Liver (tissue), 9 donors: ENCODE results near the gene LENG9. TPM values are rescaled to one million over a fixed set of nuclear protein-coding genes. Genes with fewer than 3 reads are reported as not detected.

ENCODE experiments used
- DNase-seq: peaks from one replicate; pipeline ENCODE4 v3.0.0-alpha.2; 2017; ENCODE audit warnings: low spot score
- H3K27ac ChIP-seq, 2 donors: one replicate each; pipeline ENCODE4 v1.7.0; 2013; ENCODE audit warnings: inconsistent platforms in 2 of 2, low read length in 2 of 2, control low read depth in 1 of 2, low read depth in 1 of 2, mild to moderate bottlenecking in 1 of 2
- H3K27me3 ChIP-seq, 4 donors: one replicate each; pipeline versions ENCODE4 v1.6.1 to v1.7.0; 2013; ENCODE audit warnings: low read length in 3 of 4, inconsistent platforms in 1 of 4, mild to moderate bottlenecking in 1 of 4, moderate library complexity in 1 of 4; ENCODE audit not compliant: control insufficient read depth in 4 of 4, insufficient read depth in 4 of 4
- H3K36me3 ChIP-seq, 4 donors: one replicate each; pipeline versions ENCODE4 v1.6.1 to v1.7.0; 2013; ENCODE audit warnings: low read length in 3 of 4, mild to moderate bottlenecking in 3 of 4, low read depth in 1 of 4, moderate library complexity in 1 of 4; ENCODE audit not compliant: control insufficient read depth in 4 of 4, insufficient read depth in 3 of 4
- H3K4me1 ChIP-seq, 4 donors: one replicate each; pipeline versions ENCODE4 v1.6.1 to v1.7.0; 2013; ENCODE audit warnings: low read length in 3 of 4, mild to moderate bottlenecking in 3 of 4, moderate library complexity in 1 of 4; ENCODE audit not compliant: control insufficient read depth in 4 of 4, insufficient read depth in 4 of 4
- H3K4me3 ChIP-seq, 3 donors: one replicate each; pipeline versions ENCODE4 v1.6.1 to v1.7.0; 2013; ENCODE audit warnings: low read length in 3 of 3, control low read depth in 1 of 3, low read depth in 1 of 3, mild to moderate bottlenecking in 1 of 3
- H3K9ac ChIP-seq, 2 donors: one replicate each; pipeline ENCODE4 v1.7.0; 2013; ENCODE audit warnings: low read length in 2 of 2, mild to moderate bottlenecking in 2 of 2, moderate library complexity in 2 of 2, control low read depth in 1 of 2, low read depth in 1 of 2
- H3K9me3 ChIP-seq, 4 donors: one replicate each; pipeline versions ENCODE4 v1.6.1 to v1.7.0; 2013; ENCODE audit warnings: low read length in 3 of 4; ENCODE audit not compliant: control insufficient read depth in 4 of 4
- CTCF ChIP-seq: fragments of 150-350 bp; IDR thresholded peaks from 2 replicates; pipeline ENCODE4 v1.5.1; 2017; ENCODE audit warnings: improper control_type of control experiment, low read depth, low read length; ENCODE audit not compliant: missing input control
- FOXA2 ChIP-seq: IDR thresholded peaks from 2 replicates; pipeline ENCODE4 v1.6.1; 2016; ENCODE audit warnings: antibody characterized with exemption
- GABPA ChIP-seq, 2 donors: IDR thresholded peaks in 1 of 2; conservative IDR thresholded peaks in 1 of 2; 2 replicates each; pipeline ENCODE4 v1.6.1; 2016; ENCODE audit warnings: antibody characterized with exemption in 2 of 2, mild to moderate bottlenecking in 1 of 2, moderate library complexity in 1 of 2
- HNF4G ChIP-seq: IDR thresholded peaks from 2 replicates; pipeline ENCODE4 v1.6.1; 2016; ENCODE audit warnings: antibody characterized with exemption
- RAD21 ChIP-seq, 2 donors: IDR thresholded peaks; 2 replicates each; pipeline ENCODE4 v1.6.1; 2016; ENCODE audit warnings: antibody characterized with exemption in 2 of 2, mild to moderate bottlenecking in 2 of 2
- RXRA ChIP-seq, 2 donors: IDR thresholded peaks; 2 replicates each; pipeline ENCODE4 v1.6.1; 2017 to 2018; ENCODE audit warnings: antibody characterized with exemption in 2 of 2, mild to moderate bottlenecking in 1 of 2
- SP1 ChIP-seq: IDR thresholded peaks from 2 replicates; pipeline ENCODE4 v1.6.1; 2018; ENCODE audit warnings: antibody characterized with exemption, mild to moderate bottlenecking
- YY1 ChIP-seq: IDR thresholded peaks from 2 replicates; pipeline ENCODE4 v1.6.1; 2016; ENCODE audit warnings: antibody characterized with exemption, mild to moderate bottlenecking
- WGBS: extraction: QIAGEN DNeasy Blood & Tissue Kit; methylation state at CpG from one replicate; pipeline ENCODE4 v1.1.7; 2013; 5-methylcytosine and 5-hydroxymethylcytosine counted together
- polyA plus RNA-seq, 2 donors: library from polyadenylated mRNA; stranded (reverse) in 1 of 2; unstranded in 1 of 2; fragments of 200-250 nt in 1 of 2; fragments of >200 nt in 1 of 2; fragmentation: Nextera tagmentation in 1 of 2; extraction: Ambion mirVana in 1 of 2; gene quantifications; one replicate each; pipeline versions ENCODE4 v1.2.1 to v1.2.3, GENCODE V29; 2013 to 2015
- total RNA-seq, 2 donors: library from RNA; depleted of rRNA; stranded (reverse); fragments of >200 nt; gene quantifications; one replicate each; pipeline ENCODE4 v1.2.3, GENCODE V29; 2014
- TF ChIP-seq, protein P1 (sequence below): IDR thresholded peaks from 2 replicates; pipeline ENCODE4 v1.6.1; 2016; ENCODE audit warnings: antibody characterized with exemption, mild to moderate bottlenecking
- TF ChIP-seq, protein P2 (sequence below): IDR thresholded peaks from 2 replicates; pipeline ENCODE4 v1.6.1; 2016; ENCODE audit warnings: antibody characterized with exemption
- TF ChIP-seq, protein P3 (sequence below): IDR thresholded peaks from 2 replicates; pipeline ENCODE4 v1.6.1; 2016; ENCODE audit warnings: antibody characterized with exemption
- donor health status: healthy.
- donor health status: healthy.
- donor health status: healthy.
- donor health status: healthy.
- donor health status: healthy.

Gene LENG9
- total and polyA plus RNA-seq, 4 donors: 0.19 to 6.9 (median 2.0) TPM

- TF ChIP-seq, protein P1, sequence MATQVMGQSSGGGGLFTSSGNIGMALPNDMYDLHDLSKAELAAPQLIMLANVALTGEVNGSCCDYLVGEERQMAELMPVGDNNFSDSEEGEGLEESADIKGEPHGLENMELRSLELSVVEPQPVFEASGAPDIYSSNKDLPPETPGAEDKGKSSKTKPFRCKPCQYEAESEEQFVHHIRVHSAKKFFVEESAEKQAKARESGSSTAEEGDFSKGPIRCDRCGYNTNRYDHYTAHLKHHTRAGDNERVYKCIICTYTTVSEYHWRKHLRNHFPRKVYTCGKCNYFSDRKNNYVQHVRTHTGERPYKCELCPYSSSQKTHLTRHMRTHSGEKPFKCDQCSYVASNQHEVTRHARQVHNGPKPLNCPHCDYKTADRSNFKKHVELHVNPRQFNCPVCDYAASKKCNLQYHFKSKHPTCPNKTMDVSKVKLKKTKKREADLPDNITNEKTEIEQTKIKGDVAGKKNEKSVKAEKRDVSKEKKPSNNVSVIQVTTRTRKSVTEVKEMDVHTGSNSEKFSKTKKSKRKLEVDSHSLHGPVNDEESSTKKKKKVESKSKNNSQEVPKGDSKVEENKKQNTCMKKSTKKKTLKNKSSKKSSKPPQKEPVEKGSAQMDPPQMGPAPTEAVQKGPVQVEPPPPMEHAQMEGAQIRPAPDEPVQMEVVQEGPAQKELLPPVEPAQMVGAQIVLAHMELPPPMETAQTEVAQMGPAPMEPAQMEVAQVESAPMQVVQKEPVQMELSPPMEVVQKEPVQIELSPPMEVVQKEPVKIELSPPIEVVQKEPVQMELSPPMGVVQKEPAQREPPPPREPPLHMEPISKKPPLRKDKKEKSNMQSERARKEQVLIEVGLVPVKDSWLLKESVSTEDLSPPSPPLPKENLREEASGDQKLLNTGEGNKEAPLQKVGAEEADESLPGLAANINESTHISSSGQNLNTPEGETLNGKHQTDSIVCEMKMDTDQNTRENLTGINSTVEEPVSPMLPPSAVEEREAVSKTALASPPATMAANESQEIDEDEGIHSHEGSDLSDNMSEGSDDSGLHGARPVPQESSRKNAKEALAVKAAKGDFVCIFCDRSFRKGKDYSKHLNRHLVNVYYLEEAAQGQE: no peak
- TF ChIP-seq CTCF: no peak
- no peak for TF ChIP-seq SP1
- TF ChIP-seq, protein P2, sequence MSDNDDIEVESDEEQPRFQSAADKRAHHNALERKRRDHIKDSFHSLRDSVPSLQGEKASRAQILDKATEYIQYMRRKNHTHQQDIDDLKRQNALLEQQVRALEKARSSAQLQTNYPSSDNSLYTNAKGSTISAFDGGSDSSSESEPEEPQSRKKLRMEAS: no peak
- no peak for TF ChIP-seq FOXA2
These were observed 32.2 kb downstream of the LENG9 start (continued) for GRCh38 chr19:54431255-54431838.

DNA sequence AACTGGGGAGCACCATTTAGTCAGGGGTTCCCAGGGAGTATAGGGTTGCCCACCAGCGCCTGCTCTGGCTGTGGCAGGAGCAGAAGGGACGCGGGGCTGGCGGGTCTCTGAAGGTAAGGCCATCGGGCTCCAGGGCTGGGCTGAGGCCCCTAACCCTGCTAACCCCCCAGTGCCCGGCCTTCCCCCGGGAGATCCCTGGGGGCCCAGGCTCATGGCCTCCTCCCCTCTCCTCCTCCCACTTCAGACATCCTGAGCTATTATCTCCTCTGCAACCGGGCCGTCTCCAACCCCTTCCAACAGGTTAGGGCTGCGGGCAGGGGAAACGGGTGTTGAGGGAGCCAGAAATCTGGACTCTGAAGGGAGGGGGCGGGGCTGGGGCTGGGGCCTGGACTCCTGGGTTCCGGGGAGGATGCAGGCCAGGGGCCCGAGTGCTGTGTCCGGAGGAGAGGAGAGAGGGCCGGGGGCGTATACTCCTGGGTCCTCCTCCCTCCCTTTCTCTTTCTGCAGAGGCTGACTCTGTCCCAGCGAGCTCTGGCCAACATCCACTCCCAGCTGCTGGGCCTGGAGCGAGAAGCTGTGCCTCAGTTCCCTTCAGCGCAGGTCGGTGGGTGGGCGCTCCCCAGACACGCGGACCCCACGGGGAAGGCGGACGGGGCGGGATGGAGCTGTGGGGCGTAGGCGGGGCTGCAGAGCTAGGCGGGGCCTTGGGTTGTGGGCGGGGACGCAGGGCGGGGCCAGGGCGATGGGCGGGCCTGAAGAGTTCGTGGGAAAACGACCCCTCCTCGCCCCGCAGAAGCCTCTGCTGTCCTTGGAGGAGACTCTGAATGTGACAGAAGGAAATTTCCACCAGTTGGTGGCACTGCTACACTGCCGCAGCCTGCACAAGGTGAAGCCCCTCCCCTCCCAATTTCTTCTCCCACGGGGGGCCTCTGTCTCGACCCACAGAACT lies 33.0 kb downstream of the LENG9 start:
- Histone ChIP-seq H3K9ac (no peak overlapping the region), H3K4me3 (peak overlapping the region in 1 of 3 donors; percentile 9), H3K36me3 (no peaks in the 10 kb centered on the region), H3K27ac (no peak overlapping the region), H3K27me3 (peaks cover 0 to 5% (median 2%) of the 10 kb centered on the region in 4 donors), H3K4me1 (peaks cover 2 to 13% (median 11%) of the 10 kb centered on the region in 4 donors), H3K9me3 (no peaks in the 10 kb centered on the region)
- peak; percentile 61 for DNase-seq
- TF ChIP-seq RAD21 (IDR thresholded peaks at IDR 0.05) (peak in 1 of 2 donors; percentile 12), GABPA (IDR thresholded peaks at IDR 0.05 in 1 of 2, conservative IDR thresholded peaks at IDR 0.05 in 1 of 2) (no peak)
- TF ChIP-seq, protein P3, sequence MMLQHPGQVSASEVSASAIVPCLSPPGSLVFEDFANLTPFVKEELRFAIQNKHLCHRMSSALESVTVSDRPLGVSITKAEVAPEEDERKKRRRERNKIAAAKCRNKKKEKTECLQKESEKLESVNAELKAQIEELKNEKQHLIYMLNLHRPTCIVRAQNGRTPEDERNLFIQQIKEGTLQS: no peak
- 9% methylated on average over 43 of the region's 43 CpGs for WGBS

DNA sequence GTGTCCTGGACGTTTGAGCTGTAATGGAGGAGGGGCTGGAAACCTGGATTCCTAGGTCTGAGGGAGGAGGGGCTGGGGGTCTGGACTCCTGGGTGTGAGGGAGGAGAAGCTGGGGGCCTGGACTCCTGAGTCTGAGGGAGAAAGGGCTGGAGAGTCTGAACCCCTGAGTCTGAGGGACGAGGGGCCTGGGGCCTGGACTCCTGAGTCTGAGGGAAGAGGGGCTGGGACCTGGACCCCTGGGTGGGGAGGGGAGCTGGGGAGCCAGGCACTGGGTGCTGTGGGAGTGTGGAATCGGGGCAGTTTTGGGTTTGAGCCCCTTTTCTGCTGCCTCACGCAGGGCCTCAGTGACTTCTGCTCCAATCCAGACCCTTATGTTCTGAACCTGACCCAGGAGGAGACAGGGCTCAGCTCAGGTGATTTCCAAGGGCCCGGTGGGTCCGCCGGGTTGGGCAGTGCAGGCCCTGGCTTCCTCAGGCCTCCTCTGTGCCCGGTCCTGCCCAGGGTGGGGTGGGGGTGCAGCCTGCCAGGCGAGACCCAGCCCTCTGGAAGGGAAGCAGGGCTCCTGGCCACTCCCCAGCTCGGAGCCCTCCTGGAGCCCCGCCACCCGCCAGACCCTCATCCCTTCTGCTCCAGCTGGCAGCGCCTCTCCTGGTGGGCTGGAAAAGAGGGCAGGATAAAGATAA lies 33.9 kb downstream of the LENG9 start:
- no peak overlapping the region for H3K4me3 ChIP-seq
- no peak overlapping the region for H3K9ac ChIP-seq
- H3K9me3 ChIP-seq: no peaks in the 10 kb centered on the region
- H3K36me3 ChIP-seq: no peaks in the 10 kb centered on the region
- H3K27ac ChIP-seq: no peak overlapping the region
- TF ChIP-seq YY1 (no peak), RAD21 (IDR thresholded peaks at IDR 0.05) (no peak), RXRA (IDR thresholded peaks at IDR 0.05) (no peak), HNF4G (no peak), FOXA2 (no peak)
- TF ChIP-seq, protein P3: no peak
- WGBS: 55% methylated on average over 13 of the region's 13 CpGs
- H3K4me1 ChIP-seq: peaks cover 2 to 11% (median 8%) of the 10 kb centered on the region in 4 donors
- no peak for DNase-seq
- H3K27me3 ChIP-seq: peaks cover 0 to 5% (median 2%) of the 10 kb centered on the region in 4 donors
